Adrenal gland (tissue), 5 donors: ENCODE data around the gene PPP1R12C.

Experiments used
- CTCF ChIP-seq, 6 experiments: fragments of 450-650 bp in 4 of 6; fragments of 200-600 bp in 2 of 6; sonication (generic) in 1 of 6; IDR thresholded peaks; 1 replicate in 5 of 6; 2 replicates in 1 of 6; pipeline versions ENCODE4 v1.5.1 to v1.8.0; 2016 to 2021; ENCODE audit warnings: antibody characterized with exemption in 6 of 6, mild to moderate bottlenecking in 2 of 6, moderate library complexity in 1 of 6
- POLR2A ChIP-seq, 2 donors: fragments of 450-650 bp; IDR thresholded peaks; one replicate each; pipeline ENCODE4 v1.6.1; 2017; ENCODE audit warnings: antibody characterized with exemption in 2 of 2, mild to moderate bottlenecking in 2 of 2, moderate library complexity in 1 of 2
- donor health status: DM: no; HTN: no; CAD: no.

GRCh38 chr19:55147545-55148251 lies 30.3 kb upstream of the PPP1R12C start:
- TF ChIP-seq POLR2A (IDR thresholded peaks at IDR 0.05) (no peak), CTCF (IDR thresholded peaks at IDR 0.05) (no peak)
